ENCODE measurements around the gene MGLL. TPM values are rescaled to one million over a fixed set of nuclear protein-coding genes. Genes with fewer than 3 reads are reported as not detected.
"Not testable (repeated sequence)": the region's sequence is repeated elsewhere in the genome, so short reads cannot be mapped to it uniquely, and the experiment has no call there.

MGLL gene
- total RNA-seq, 1 donor from 2014 or later, result 40.9 TPM

GRCh38 chr3:127673191-127674100 is 148.9 kb downstream of the MGLL start:
- DNase-seq, result no peak

- peak; percentile 66 for DNase-seq
These were observed 149.7 kb downstream of the MGLL start, which contains the start of gene ABTB1 for GRCh38 chr3:127672429-127673190. ABTB1 (plus strand) TSS chr3:127672952; CDS start chr3:127673026, 74 bp downstream.

DNA sequence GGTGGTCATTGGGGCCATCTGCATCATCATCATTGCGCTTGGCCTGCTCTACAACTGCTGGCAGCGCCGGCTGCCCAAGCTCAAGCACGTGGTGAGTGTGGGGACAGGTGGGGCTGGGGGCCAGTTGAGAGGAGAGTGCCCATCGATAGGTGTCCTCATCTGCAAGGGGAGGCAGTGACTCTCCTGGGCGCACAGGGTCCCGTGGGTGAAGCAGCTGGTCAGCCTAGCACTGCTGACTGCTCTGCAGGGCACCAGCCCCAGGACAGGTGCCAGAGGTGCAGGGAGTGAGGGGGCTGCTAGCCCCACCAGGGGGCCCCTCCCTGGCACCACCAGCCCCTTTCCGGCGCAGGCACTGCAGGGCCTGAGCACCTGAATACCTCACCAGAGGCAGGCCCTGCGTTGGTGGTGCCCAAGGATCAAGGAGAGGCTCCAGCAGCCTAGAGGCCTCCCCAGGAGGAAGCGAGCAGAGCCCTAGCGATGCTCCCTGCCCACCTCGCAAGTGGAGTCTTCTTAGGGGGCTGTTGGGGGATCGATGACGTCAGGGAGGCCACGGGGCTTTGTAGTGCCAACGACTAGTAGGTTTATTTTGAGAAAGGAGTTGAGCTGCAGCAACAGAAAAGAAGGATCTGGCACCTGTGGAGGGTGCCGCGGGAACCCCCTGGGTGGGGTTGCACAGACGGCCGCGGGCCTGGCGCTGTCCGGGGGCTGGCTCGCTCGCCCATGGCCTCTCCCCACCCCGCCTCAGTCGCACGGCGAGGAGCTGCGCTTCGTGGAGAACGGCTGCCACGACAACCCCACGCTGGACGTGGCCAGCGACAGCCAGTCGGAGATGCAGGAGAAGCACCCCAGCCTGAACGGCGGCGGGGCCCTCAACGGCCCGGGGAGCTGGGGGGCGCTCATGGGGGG is 150.5 kb downstream of the MGLL start:
- no peak for DNase-seq

- DNase-seq, result no peak
These were observed 151.4 kb downstream of the MGLL start for GRCh38 chr3:127670761-127671522.

DNA sequence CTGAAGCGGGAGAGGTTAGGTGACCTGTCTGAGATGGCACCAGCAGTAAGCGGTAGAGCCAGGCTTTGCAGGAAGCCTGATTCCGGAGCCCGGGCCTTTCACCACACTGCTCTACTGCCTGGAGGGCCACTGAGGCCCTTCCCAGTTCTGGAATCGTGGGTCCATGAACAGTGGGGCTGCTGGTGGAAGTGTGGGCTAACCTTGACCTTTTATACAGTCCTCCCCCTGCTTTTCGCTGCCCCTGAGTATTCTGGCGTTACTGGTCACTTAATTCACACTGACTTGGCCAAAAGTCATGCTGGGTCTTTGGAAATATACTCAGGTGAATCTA is 152.1 kb downstream of the MGLL start:
- no peak for DNase-seq

DNA sequence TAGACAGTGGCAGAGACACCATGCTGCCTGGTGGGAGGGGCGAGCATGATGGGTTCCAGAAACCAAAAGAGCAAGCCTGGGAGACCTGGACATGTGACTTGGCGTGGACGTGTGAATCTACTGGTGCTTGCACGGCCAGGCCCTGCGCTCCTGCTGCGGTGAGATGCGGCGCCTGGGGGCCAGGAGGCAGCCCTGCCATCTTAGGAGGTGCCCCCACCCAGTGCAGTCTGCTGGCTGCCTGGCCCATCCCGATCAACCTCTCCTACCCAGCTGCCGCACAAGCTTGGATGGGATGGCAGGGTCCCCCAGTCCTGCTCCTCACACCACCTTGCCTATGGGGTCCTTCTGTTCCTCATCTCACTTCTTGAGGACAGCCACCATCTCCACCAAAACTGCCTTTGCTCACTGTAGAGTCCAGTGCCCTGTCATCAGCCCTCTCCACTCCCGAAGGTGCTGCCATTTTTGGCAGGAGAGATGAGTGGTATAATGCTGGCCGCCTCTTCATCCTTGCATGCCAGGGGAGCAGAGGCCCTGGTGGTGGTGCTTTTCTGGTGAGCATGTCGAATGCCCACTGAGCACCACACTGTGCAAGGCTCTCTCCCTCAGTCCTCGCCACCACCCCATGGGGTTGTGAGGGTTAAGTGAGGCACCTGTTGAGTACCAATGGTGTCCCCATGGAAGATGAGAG is 152.6 kb downstream of the MGLL start:
- DNase-seq, result no peak

DNA sequence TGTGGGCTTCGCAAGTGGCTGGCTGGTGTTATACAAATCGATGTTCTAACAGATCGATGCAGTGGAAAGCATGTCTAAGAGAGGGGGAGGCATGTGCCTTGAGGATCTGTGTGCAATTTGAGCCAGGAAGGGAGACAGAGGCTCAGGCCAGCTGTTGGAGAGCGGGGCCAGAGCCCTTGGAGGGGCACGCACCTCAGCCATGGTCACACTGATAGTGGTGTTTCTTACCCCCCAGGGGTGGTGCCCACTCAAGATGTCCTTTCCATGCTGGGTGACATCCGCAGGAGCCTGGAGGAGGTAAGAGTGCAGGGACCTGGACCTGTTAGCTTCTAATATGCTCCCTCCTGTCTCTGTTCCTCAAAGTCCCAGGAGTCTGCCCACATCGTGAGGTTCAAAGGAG is 153.4 kb downstream of the MGLL start:
- DNase-seq, result no peak

DNA sequence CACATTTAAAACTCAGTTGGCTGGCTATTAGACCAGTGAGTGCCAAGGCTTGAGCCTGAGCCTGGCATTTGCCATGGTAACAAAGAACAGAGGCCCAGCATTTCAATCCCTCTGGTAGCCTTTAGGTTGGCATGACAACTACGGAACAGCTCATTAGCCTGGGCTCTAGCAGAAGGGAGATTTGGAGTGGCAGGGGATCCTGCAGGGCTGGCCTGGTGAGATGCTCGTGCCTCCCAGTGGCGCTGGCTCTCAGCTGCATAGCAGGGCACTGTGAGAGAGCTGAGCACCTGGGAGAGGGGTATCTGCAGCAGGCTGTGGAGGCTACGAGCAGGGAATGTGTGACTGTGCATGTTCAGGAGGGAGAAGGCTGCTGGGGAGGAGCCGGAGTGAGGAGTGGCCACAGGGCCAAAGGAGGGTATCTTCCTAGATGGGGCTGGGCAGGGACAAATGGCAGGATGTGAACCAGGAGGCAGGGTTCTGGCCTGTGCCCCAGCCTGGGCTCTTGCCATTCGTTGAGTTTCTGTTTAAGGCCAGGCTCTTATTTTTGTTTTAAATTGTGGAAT is 155.1 kb downstream of the MGLL start:
- DNase-seq, result no peak

DNA sequence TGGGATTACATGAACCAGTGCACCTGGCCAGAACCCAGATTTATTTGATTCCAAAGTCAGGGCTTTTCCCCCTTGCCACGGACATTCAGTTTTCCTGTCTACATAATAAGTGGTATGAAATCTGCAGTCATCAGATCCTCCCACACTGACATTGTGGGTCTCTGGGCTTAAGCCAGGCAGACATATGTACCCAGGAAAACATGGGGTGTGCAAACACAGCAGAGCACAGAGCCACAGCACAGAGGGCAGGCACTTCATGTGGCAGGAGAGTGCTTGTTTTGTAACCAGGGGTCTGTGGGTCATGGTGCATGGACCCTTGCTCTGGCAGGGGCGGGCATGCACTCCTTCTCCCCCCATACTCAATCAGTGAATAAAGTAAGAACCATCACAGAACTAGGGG is 155.6 kb downstream of the MGLL start:
- DNase-seq, result no peak

DNA sequence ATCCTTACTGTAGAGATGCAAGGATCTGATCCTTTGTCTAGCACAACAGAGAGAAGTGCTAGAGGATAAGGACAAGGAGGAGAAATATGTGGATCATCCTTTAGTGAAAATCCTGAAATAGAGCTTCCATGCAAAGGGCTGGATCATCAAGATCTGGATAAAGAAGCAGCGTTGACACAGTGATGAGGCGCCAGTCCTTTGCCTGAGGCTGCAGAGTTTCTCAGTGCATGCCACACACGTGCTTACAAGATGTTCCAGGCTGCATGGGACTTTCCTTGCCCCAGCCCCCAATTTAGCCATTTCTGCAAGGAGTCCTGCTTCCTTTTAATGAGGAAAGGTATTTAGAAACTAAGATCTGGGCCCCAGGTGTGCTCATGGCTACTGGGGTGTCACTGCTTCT is 156.7 kb downstream of the MGLL start:
- DNase-seq, result no peak

- no peak for DNase-seq
These were observed 157.2 kb downstream of the MGLL start for GRCh38 chr3:127665165-127665564.

DNA sequence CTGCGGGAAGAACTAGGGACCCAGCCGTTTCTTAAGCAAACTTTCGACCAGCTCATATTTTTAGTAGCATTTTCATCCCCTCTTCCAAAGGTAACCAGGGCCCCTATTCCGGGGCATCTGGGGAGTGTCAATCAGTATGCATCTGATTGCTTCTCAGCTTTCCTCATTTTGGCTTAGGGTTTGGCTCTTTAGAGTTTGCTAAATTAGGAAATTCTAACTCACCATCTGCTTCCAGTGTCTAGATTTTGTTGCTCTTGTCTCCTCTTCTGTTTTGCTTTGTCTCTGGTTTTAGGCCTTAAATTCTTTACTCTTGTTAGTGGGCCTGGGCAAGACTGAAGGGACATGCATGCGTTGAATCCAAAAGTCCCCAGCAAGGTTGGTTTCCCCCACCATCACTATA is 159.2 kb downstream of the MGLL start:
- no peak for DNase-seq

GRCh38 chr3:127662001-127662469 is 160.3 kb downstream of the MGLL start:
- no peak for DNase-seq

- no peak for DNase-seq
These were observed 160.7 kb downstream of the MGLL start for GRCh38 chr3:127661600-127661999.

GRCh38 chr3:127660621-127661251 is 161.6 kb downstream of the MGLL start:
- DNase-seq, result no peak

- DNase-seq, result no peak
These were observed 164.1 kb downstream of the MGLL start for GRCh38 chr3:127658234-127658633.

DNA sequence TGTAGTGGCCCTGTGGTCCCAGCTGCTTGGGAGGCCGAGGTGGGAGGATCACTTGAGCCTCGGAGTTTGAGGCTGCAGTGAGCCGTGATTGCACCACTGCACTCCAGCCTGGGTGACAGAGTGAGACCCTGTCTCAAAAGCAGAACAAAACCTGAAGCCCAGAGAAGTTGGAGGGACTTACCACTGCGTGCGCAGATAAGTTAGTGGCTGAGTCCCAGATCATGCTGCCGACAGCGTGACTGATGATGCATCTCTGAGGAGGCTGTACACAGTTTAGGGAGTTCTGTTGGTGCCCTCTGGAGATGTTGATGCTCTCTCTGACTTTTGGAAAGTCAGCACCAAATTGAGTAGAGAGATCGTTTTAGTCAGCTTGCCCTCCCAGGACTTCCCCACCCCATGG is 165.4 kb downstream of the MGLL start:
- no peak for DNase-seq

DNA sequence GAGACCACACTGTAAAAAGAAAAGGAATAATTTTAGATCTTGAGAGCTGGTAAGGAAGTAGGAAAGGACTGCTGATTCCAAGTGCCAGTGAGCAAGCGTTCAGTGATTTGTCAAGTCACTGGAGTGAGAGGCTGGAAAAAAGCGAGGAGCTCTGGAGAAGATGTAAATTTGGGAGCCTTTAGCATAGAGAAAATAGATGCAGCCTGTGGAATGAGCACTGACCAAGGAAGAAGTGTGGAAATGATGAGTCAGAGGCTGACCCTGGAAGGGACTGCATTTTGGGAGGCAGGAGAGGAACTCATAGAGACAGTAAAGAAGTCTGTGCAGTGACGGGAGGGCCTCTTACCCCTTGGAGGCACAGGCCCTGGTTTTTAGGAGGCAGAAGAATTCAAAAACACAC is 166.7 kb downstream of the MGLL start:
- no peak for DNase-seq

- DNase-seq, result not testable (repeated sequence)
These were observed 167.3 kb downstream of the MGLL start for GRCh38 chr3:127654993-127655392.

GRCh38 chr3:127654374-127654773 is 167.9 kb downstream of the MGLL start:
- no peak for DNase-seq

Measured in occipital lobe (tissue), 2 donors.